ENCODE measurements around the gene MTERF1.
A peak's percentile ranks its signal among the peaks of the same experiment; 100 is the strongest.
"Not testable (repeated sequence)": the region's sequence is repeated elsewhere in the genome, so short reads cannot be mapped to it uniquely, and the experiment has no call there.

Gene MTERF1, protein sequence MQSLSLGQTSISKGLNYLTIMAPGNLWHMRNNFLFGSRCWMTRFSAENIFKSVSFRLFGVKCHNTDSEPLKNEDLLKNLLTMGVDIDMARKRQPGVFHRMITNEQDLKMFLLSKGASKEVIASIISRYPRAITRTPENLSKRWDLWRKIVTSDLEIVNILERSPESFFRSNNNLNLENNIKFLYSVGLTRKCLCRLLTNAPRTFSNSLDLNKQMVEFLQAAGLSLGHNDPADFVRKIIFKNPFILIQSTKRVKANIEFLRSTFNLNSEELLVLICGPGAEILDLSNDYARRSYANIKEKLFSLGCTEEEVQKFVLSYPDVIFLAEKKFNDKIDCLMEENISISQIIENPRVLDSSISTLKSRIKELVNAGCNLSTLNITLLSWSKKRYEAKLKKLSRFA

DNA sequence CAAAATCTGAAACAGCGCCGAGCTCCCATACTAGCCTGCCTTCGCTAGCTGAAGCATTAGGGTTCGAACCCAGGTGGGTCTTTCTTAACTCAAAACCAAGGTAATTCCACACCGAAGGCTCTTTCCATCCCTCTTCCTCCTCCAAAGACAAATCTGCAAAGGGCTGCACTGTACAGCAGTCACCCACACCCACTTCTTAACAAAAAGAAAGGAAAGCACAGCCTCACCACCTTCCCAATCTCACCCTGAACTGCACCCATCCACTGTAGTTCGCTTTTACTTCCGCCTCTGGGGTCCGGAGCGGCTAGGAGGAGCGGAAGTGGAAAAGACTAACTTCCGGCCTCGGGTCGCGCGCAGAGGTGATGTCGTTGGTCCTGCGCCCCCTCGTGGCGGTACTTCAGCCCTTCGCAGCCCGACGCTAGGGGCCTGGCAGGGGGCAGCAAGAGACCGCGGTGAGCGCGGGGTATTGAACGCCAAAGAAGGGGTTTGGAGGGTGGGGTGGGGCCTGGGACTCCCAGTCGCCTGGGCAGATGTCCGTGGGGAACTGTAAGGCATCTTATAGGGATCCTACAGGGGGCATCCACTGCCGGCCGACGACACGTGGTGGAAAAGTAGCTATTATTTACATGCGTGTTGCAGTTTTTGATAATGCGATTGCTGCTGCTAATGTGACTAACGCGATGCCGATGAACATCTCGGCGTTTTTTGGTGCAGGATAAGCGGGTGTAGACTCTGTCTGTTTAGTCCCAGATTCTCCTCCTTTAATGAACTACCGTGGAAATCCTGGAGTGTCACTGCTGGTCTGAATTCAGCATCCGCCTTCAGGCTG lies at the start of gene MTERF1:
MTERF1 (minus strand) TSS at position 290 of the 829 bp plus-strand sequence. CDS start 619 bp downstream, outside the sequence.
- DNase-seq (ENCODE audit: low read depth in 2 of 2): peak; percentile 81 to 82

DNA sequence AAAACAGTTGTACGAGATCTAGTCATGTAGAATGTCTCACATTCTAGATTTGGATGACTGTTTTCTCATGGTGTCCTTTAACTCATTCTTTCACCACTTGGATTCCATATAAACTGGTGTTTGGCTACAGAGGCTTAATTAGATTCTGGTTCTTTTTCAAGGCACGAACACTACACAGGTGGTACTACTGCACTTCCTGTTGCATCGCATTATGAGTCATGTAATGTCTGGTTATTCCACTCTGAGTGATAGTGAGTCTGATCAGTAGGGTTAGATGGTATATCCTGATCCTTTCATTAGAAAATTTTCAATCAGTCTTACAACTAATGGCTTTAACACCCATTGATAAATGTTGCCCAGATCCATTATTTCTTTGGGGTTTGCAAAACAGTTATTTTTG lies 49.0 kb upstream of the MTERF1 start:
- DNase-seq (ENCODE audit: low read depth in 2 of 2): no peak

DNA sequence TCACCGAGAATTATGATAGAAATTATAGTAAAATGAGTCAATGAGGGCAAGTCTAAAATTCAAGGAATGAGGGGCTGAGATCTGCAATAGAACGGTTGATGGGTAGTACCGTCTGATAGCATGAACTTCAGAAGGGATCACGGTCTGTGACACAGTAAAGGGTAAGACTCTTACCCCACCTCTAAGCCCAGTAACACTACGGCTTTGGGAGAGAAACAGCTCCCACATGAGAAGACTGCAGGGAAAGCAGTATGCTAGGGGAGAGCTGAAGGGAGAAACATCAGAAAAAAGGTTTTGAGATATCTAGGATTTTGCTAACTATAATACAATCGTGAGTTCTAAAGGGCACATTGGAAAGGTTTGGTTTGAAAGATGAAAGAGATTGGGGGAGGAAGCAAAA lies 47.4 kb upstream of the MTERF1 start:
- DNase-seq (ENCODE audit: low read depth in 2 of 2): no peak

GRCh38 chr7:91922857-91923256 lies 42.4 kb upstream of the MTERF1 start:
- DNase-seq (ENCODE audit: low read depth in 2 of 2): no peak

DNA sequence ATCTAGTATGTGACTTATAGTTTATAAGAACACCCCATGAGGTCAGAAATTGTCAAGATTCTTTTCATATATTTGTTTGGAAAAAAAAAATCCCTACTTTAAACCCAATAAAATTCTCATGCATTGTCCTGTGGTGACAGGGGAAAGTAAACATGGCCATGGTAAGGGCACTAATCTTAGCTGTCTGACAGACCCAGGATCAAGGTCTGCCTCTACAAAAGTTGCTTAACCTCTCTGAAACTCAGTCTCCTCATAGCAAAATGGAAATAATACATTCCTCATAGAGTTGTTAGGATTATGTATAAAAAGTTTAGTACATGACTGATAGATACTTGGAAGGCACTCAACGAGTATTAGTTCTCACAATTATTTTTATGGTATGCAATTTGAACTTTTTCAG lies 37.9 kb upstream of the MTERF1 start:
- no peak for DNase-seq (ENCODE audit: low read depth in 2 of 2)

DNA sequence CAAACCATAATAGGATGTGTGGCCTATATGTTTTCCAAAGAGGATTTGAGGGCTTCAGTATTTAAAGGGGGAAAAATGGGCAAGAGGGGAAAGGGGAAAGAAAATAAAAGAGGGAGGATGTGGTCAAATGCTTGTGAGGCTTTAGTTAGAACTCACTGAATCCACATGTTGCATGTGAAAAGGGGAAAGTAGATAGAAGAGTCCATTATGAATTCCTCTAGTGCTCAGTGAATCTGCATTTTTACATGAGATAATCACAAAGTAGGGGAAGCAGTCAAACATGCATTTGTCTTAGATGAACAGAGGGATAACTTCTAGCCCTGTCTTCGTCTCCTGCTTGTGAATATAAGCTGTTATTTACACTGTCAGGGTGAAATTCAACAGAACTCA lies 35.5 kb upstream of the MTERF1 start:
- no peak for DNase-seq (ENCODE audit: low read depth in 2 of 2)

- DNase-seq (ENCODE audit: low read depth in 2 of 2): no peak
These were observed 35.0 kb upstream of the MTERF1 start for GRCh38 chr7:91915401-91916050.

- no peak for DNase-seq (ENCODE audit: low read depth in 2 of 2)
These were observed 33.1 kb upstream of the MTERF1 start for GRCh38 chr7:91913612-91914011.

GRCh38 chr7:91912494-91912893 lies 32.0 kb upstream of the MTERF1 start:
- DNase-seq (ENCODE audit: low read depth in 2 of 2): no peak

GRCh38 chr7:91911121-91911520 lies 30.6 kb upstream of the MTERF1 start:
- DNase-seq (ENCODE audit: low read depth in 2 of 2): no peak

DNA sequence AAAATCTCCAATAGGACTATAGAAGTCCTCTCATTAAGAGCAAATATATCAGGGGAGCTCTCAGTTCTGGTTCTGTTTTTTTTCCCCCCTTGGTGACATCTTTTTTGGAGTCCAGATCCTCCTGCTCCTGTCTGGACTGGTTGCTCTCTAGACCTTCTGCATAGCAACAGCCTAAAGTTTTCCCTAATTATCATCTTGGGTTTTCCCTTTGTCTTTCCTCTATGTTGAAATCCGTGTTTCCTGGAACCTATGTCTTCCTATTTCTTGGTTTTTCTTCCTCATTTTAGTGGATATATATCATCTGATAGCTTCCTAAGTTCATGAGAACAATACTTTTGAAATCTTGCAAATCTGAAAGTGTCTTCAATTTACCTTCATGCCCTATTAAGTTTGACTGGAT lies 29.7 kb upstream of the MTERF1 start:
- DNase-seq (ENCODE audit: low read depth in 2 of 2): no peak

DNA sequence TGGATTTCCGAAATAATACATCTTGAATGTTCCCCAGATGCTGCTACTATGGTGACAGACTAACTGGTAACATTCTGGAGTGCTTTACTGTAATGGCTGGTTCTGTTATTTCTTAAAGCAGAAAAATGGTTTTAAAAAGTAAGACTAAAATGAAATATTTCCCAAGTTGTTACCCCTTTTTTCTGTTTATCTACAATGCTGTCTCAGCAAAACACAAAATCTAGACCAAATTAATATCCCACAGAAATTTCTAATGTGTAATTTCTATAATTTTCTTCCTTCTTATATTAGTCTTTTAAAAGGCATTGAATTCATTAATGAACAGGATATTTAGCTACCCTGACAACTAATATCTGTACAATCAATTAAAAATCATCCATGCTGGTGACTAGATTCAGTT lies 19.1 kb upstream of the MTERF1 start:
- no peak for DNase-seq (ENCODE audit: low read depth in 2 of 2)

DNA sequence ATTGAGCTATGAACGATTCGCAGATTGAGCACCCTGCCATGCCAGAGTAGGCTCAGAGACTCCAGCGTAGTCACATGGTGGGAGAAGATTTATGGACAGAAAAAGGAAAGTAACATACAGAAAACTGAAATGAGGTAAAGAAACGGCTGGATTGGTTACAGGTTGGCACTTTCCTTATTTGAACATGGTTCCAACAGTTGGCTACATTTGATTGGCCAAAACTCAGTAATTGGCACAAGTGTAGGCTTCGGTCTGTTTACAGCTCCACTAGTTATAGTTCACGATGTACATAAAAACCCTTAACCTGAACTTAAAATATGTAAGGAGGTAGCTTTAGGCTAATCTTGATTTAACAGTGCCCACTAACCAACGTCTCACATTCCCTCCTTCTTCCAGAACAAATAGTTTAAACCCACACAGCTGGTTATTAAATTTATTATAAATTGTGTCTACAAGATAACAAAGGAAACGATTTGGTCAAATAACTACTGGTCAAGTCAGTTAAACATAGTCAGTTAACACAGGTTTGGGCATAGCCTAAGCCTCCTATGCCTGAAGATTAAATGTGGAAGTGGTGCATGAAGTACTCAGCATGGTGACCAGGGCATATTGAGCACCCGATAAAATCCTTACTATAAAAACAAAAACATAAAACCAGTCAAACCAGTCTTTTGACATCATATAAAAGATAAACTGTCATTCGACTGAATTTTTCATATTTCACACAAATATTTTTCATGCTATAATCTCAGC lies 17.9 kb upstream of the MTERF1 start:
- no peak for DNase-seq (ENCODE audit: low read depth in 2 of 2)

- DNase-seq (ENCODE audit: low read depth in 2 of 2): no peak
These were observed 14.4 kb upstream of the MTERF1 start for GRCh38 chr7:91894781-91895480.

DNA sequence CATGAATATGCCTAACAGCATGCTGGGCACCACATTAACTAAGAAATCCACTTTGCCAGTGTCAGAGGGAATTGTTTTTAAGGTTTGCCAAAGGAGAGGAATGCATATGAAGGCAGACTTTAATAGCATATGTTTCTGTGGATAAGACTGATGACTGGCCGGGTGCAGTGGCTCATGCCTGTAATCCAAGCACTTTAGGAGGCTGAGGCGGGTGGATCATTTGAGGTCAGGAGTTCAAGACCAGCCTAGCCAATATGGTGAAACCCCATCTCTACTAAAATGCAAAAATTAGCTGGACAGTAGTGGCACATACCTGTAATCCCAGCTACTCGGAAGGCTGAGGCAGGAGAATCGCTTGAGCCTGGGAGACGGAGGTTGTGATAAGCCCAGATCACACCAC lies 13.2 kb upstream of the MTERF1 start:
- DNase-seq (ENCODE audit: low read depth in 2 of 2): not testable (repeated sequence)

- DNase-seq (ENCODE audit: low read depth in 2 of 2): no peak
These were observed 12.4 kb upstream of the MTERF1 start for GRCh38 chr7:91892821-91893340.

DNA sequence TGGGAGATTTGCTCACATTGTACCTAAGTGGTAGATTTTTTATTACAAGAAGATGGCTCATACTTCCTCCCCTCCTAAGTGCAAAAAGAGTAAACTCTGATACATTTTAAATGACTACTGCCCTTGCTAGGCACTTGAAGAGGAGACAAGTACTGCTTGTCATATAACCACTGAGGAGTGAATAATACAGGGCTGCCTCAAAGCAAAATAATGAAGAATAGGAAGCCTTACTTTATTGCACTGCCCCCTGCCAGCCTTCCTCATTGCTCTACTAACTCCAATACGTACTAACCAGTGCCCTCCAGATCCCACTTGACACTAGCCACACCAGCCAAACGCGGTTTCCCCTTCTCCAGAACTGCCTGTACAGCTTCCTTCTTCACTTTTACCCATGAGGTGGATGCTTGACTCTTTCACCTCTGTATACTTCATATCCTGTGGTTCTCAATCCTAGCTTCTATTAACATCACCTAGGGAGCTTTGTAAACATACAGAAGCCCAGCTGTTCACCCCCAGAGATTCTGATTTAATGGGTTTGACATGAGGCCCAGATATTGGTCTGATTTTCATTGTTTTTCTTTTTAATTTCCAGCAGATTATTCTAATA lies 11.7 kb upstream of the MTERF1 start:
- no peak for DNase-seq (ENCODE audit: low read depth in 2 of 2)

- not testable (repeated sequence) for DNase-seq (ENCODE audit: low read depth in 2 of 2)
These were observed 8.0 kb upstream of the MTERF1 start for GRCh38 chr7:91888271-91889175.

All from fibroblast of skin of left quadriceps (primary cell).